Nephron progenitor cell (in vitro differentiated cells): Measurements from ENCODE around the gene NPHP3.
"Not testable (repeated sequence)": the region's sequence is repeated elsewhere in the genome, so short reads cannot be mapped to it uniquely, and the experiment has no call there.

ENCODE experiments used
- DNase-seq: peaks from one replicate; pipeline ENCODE4 v3.0.0; 2021
- H3K27ac Mint-ChIP-seq: 2 replicates; pipeline ENCODE4 v1.8.0; 2021; ENCODE audit warnings: mild to moderate bottlenecking, moderate library complexity, mixed read lengths
- H3K27me3 Mint-ChIP-seq: 2 replicates; pipeline ENCODE4 v1.8.0; 2021; ENCODE audit warnings: mild to moderate bottlenecking, low read depth, mixed read lengths; ENCODE audit not compliant: poor library complexity
- H3K36me3 Mint-ChIP-seq: 2 replicates; pipeline ENCODE4 v1.8.0; 2021; ENCODE audit warnings: low read depth, mixed read lengths
- H3K4me1 Mint-ChIP-seq: 2 replicates; pipeline ENCODE4 v1.8.0; 2021; ENCODE audit warnings: mixed read lengths
- H3K4me3 Mint-ChIP-seq: 2 replicates; pipeline ENCODE4 v1.8.0; 2021; ENCODE audit warnings: mild to moderate bottlenecking, moderate library complexity, mixed read lengths
- H3K9me3 Mint-ChIP-seq: 2 replicates; pipeline ENCODE4 v1.8.0; 2021; ENCODE audit warnings: mild to moderate bottlenecking, moderate library complexity, mixed read lengths
- CTCF ChIP-seq: fragments of 200-600 bp; sonication (generic); IDR thresholded peaks from 2 replicates; pipeline ENCODE4 v1.5.0; 2021; ENCODE audit warnings: antibody characterized with exemption

The NPHP3 gene

GRCh38 chr3:132645058-132645457, 77.2 kb downstream of the NPHP3 start:
- Mint-ChIP-seq H3K27ac (no peak overlapping the region), H3K9me3 (no peaks in the 10 kb centered on the region), H3K27me3 (no peaks in the 10 kb centered on the region), H3K4me3 (no peak overlapping the region), H3K4me1 (no peaks in the 10 kb centered on the region), H3K36me3 (peaks cover 12% of the 10 kb centered on the region)
- DNase-seq: no peak
- TF ChIP-seq CTCF: no peak

GRCh38 chr3:132643366-132643765, 78.8 kb downstream of the NPHP3 start:
- DNase-seq: no peak
- no peak for TF ChIP-seq CTCF
- Mint-ChIP-seq H3K27me3 (no peaks in the 10 kb centered on the region), H3K9me3 (no peaks in the 10 kb centered on the region), H3K4me3 (no peak overlapping the region), H3K36me3 (peaks cover 19% of the 10 kb centered on the region), H3K4me1 (no peaks in the 10 kb centered on the region), H3K27ac (no peak overlapping the region)

GRCh38 chr3:132642539-132642847, 79.7 kb downstream of the NPHP3 start:
- Mint-ChIP-seq H3K4me3 (no peak overlapping the region), H3K27ac (no peak overlapping the region), H3K9me3 (no peaks in the 10 kb centered on the region), H3K27me3 (no peaks in the 10 kb centered on the region), H3K4me1 (no peaks in the 10 kb centered on the region), H3K36me3 (peaks cover 19% of the 10 kb centered on the region)
- TF ChIP-seq CTCF: no peak
- no peak for DNase-seq

GRCh38 chr3:132641837-132642538, 80.2 kb downstream of the NPHP3 start:
- H3K36me3 Mint-ChIP-seq: peaks cover 19% of the 10 kb centered on the region
- peak; percentile 81 for TF ChIP-seq CTCF
- H3K9me3 Mint-ChIP-seq: no peaks in the 10 kb centered on the region
- no peaks in the 10 kb centered on the region for H3K27me3 Mint-ChIP-seq
- no peak overlapping the region for H3K27ac Mint-ChIP-seq
- DNase-seq: no peak
- no peak overlapping the region for H3K4me3 Mint-ChIP-seq
- no peaks in the 10 kb centered on the region for H3K4me1 Mint-ChIP-seq

GRCh38 chr3:132641427-132641826, 80.8 kb downstream of the NPHP3 start:
- not testable (repeated sequence) for H3K9me3 Mint-ChIP-seq, H3K4me1 Mint-ChIP-seq, DNase-seq, H3K27me3 Mint-ChIP-seq, H3K4me3 Mint-ChIP-seq, H3K27ac Mint-ChIP-seq
- peaks cover 14% of the 10 kb centered on the region for H3K36me3 Mint-ChIP-seq

- Mint-ChIP-seq H3K4me1 (no peaks in the 10 kb centered on the region), H3K27me3 (no peaks in the 10 kb centered on the region), H3K36me3 (peaks cover 19% of the 10 kb centered on the region), H3K27ac (no peak overlapping the region), H3K9me3 (no peaks in the 10 kb centered on the region), H3K4me3 (no peak overlapping the region)
- no peak for TF ChIP-seq CTCF
- no peak for DNase-seq
Observed at GRCh38 chr3:132638706-132639105, 83.5 kb downstream of the NPHP3 start.
